K562 (cell line): Measurements from ENCODE around the gene DNMBP. TPM values are rescaled to one million over a fixed set of nuclear protein-coding genes. Genes with fewer than 3 reads are reported as not detected.

Experiments used
- ATAC-seq: fragments of 200-7000 bp; cut with Tn5 transposase; 3 replicates; pipeline ENCODE4 v1.9.1; 2020; ENCODE audit warnings: moderate library complexity
- BruUV-seq: library from RNA; stranded (reverse); fragments of 400-500 nt; replicated peaks from 2 replicates; lab custom pipeline; 2021; lab: Mats Ljungman, UMichigan
- CTCF ChIA-PET: fragments of 300-600 bp; formaldehyde crosslinking; extraction: SDS; loops from one replicate; lab custom pipeline; 2021; ENCODE audit warnings: low intra/inter-chr PET ratio; lab: Yijun Ruan, JAX
- POLR2A ChIA-PET: fragments of 300-600, 350-650 bp; sonication (Branson Sonifier 250); formaldehyde crosslinking; extraction: SDS; loops from one replicate; lab custom pipeline; 2021; ENCODE audit warnings: antibody characterized with exemption, inconsistent platforms; lab: Yijun Ruan, JAX
- DNase-seq, 4 experiments: peaks; one replicate each; pipeline versions ENCODE4 v3.0.0 to v3.0.0-alpha.2; 2011 to 2018; ENCODE audit warnings: low spot score in 3 of 4, mixed read lengths in 3 of 4; ENCODE audit errors: extremely low read depth in 1 of 4
- FAIRE-seq: peaks from 2 replicates; lab custom pipeline; 2011; peaks lifted over from hg19 to GRCh38; lab: Jason Lieb, UNC
- H2AFZ ChIP-seq: 2 replicates; pipeline ENCODE4 v1.6.0; 2011; ENCODE audit warnings: low read depth, low read length, control low read depth, inconsistent platforms
- H3K27ac ChIP-seq: fragments of 200-600 bp; 3 replicates; pipeline ENCODE4 v1.8.0; 2011; ENCODE audit warnings: low read depth, mild to moderate bottlenecking, control low read depth, inconsistent platforms, low read length, moderate library complexity, mixed read lengths; ENCODE audit errors: extremely low read depth
- H3K27me3 ChIP-seq, 2 experiments: fragments of 300-600 bp in 1 of 2; 2 replicates in 1 of 2; 3 replicates in 1 of 2; pipeline versions ENCODE4 v1.6.0 to v1.8.0; 2011; ENCODE audit warnings: inconsistent platforms in 2 of 2, low read length in 2 of 2, mild to moderate bottlenecking in 1 of 2, mixed read lengths in 1 of 2, moderate library complexity in 1 of 2; ENCODE audit not compliant: control insufficient read depth in 2 of 2, insufficient read depth in 2 of 2
- H3K36me3 ChIP-seq: fragments of 300-600 bp; 3 replicates; pipeline ENCODE4 v1.8.0; 2011; ENCODE audit warnings: mild to moderate bottlenecking, low read length, inconsistent platforms; ENCODE audit not compliant: control insufficient read depth, insufficient read depth
- H3K4me1 ChIP-seq, 2 experiments: fragments of 200-600 bp in 1 of 2; replicated peaks in 1 of 2; 2 replicates in 1 of 2; 3 replicates in 1 of 2; pipeline versions ENCODE4 v1.5.1 to v1.8.0; 2011; ENCODE audit warnings: inconsistent platforms in 2 of 2, low read length in 2 of 2, mild to moderate bottlenecking in 1 of 2, mixed read lengths in 1 of 2, moderate library complexity in 1 of 2; ENCODE audit not compliant: control insufficient read depth in 2 of 2, insufficient read depth in 2 of 2
- H3K4me2 ChIP-seq: 2 replicates; pipeline ENCODE4 v1.6.1; 2011; ENCODE audit warnings: low read length, control low read depth, inconsistent platforms, mixed read lengths; ENCODE audit not compliant: insufficient read depth
- H3K4me3 ChIP-seq: fragments of 200-600 bp; sonication (generic), shearing (Covaris generic); 2 replicates; pipeline ENCODE4 v1.5.1; 2016; ENCODE audit warnings: control low read depth, inconsistent platforms
- H3K79me2 ChIP-seq: fragments of 200-600 bp; 3 replicates; pipeline ENCODE4 v1.8.0; 2011; ENCODE audit warnings: low read length, inconsistent platforms; ENCODE audit not compliant: control insufficient read depth, insufficient read depth
- H3K9ac ChIP-seq, 2 experiments: 2 replicates each; pipeline versions ENCODE4 v1.6.0 to v1.6.1; 2011; ENCODE audit warnings: low read depth in 2 of 2, low read length in 2 of 2, control low read depth in 1 of 2, inconsistent platforms in 1 of 2, mild to moderate bottlenecking in 1 of 2, mixed read lengths in 1 of 2; ENCODE audit not compliant: insufficient read depth in 1 of 2
- H3K9me1 ChIP-seq: one replicate; pipeline ENCODE4 v1.6.0; 2011; ENCODE audit warnings: inconsistent platforms, mild to moderate bottlenecking, low read length, moderate library complexity; ENCODE audit not compliant: control insufficient read depth, insufficient read depth
- H3K9me3 ChIP-seq: replicated peaks from 2 replicates; pipeline ENCODE4 v1.5.1; 2011; ENCODE audit warnings: low read depth, low read length, inconsistent platforms; ENCODE audit not compliant: control insufficient read depth, insufficient read depth
- H4K20me1 ChIP-seq: replicated peaks from 2 replicates; pipeline ENCODE4 v1.6.1; 2011; ENCODE audit warnings: low read length, inconsistent platforms, mixed read lengths; ENCODE audit not compliant: control insufficient read depth, insufficient read depth
- FUS ChIP-seq: fragments of 200-400 bp; formaldehyde crosslinking; optimal IDR thresholded peaks from 2 replicates; pipeline ENCODE3; 2017; ENCODE audit warnings: low read depth, low read length
- HNRNPK ChIP-seq: fragments of 200-400 bp; formaldehyde crosslinking; IDR thresholded peaks from one replicate; pipeline ENCODE4 v1.6.1; 2018; ENCODE audit warnings: mild to moderate bottlenecking, low read depth, low read length; ENCODE audit not compliant: poor library complexity, severe bottlenecking
- RAD51 ChIP-seq: fragments of 450-650 bp; IDR thresholded peaks from 2 replicates; pipeline ENCODE4 v1.7.1; 2016; ENCODE audit warnings: low read depth, mild to moderate bottlenecking, borderline replicate concordance
- SMARCA5 ChIP-seq: fragments of 450-650 bp; IDR thresholded peaks from 2 replicates; pipeline ENCODE4 v1.6.1; 2016
- TCF7L2 ChIP-seq: fragments of 150-350 bp; IDR thresholded peaks from 2 replicates; pipeline ENCODE4 v1.6.1; 2016; ENCODE audit warnings: low read depth, mild to moderate bottlenecking, low read length, moderate library complexity
- ZNF24 ChIP-seq: fragments of 450-650 bp; IDR thresholded peaks from 2 replicates; pipeline ENCODE4 v1.6.1; 2016
- ZNF253 ChIP-seq: fragments of 250-450 bp; sonication (Bioruptor Pico); conservative IDR thresholded peaks from 2 replicates; pipeline ENCODE4 v1.6.1; 2021; ENCODE audit warnings: mild to moderate bottlenecking
- ZNF445 ChIP-seq: fragments of 250-450 bp; sonication (Bioruptor Pico); IDR thresholded peaks from 2 replicates; pipeline ENCODE4 v1.4.0; 2020; ENCODE audit warnings: low read depth, mild to moderate bottlenecking, moderate library complexity
- ZNF518B ChIP-seq: fragments of 250-450 bp; sonication (Bioruptor Pico); IDR thresholded peaks from 2 replicates; pipeline ENCODE4 v1.5.0; 2021; ENCODE audit warnings: mild to moderate bottlenecking, moderate library complexity
- ZNF830 ChIP-seq: fragments of 250-450 bp; sonication (Bioruptor Pico); IDR thresholded peaks from 2 replicates; pipeline ENCODE4 v1.5.0; 2021; ENCODE audit warnings: mild to moderate bottlenecking
- WGBS: fragments of 100-300 bp; shearing (Covaris generic); methylation state at CpG from one replicate; pipeline ENCODE4 v1.1.6; 2016; ENCODE audit warnings: low coverage, mixed read lengths; ENCODE audit not compliant: insufficient coverage; ENCODE audit errors: missing lambda C conversion rate; 5-methylcytosine and 5-hydroxymethylcytosine counted together
- in situ Hi-C: fragments of 300-500 bp; cut with MboI; formaldehyde crosslinking; loops from 4 replicates; pipeline ENCODE4 v1.15.0; 2018; ENCODE audit warnings: inconsistent platforms, mixed read lengths
- intact Hi-C: fragments of 100-400 bp; cut with micrococcal nuclease; formaldehyde crosslinking; loops from 2 replicates; pipeline ENCODE4 v1.14.2; 2022
- polyA plus RNA-seq, 8 experiments: library from polyadenylated mRNA; depleted of rRNA in 4 of 8; stranded (reverse) in 5 of 8; unstranded in 3 of 8; fragments of >200 nt; fragmentation: Nextera tagmentation in 2 of 8; fragmentation: Illumina TruSeq in 1 of 8; extraction: Ambion mirVana in 2 of 8; extraction: Trizol in 1 of 8; gene quantifications; 2 replicates each; pipeline versions ENCODE4 v1.2.1 to v1.2.3, GENCODE V29; 2011 to 2014; ENCODE audit warnings: inconsistent platforms in 1 of 8, missing spikeins in 1 of 8
- total RNA-seq, 7 experiments: library from RNA; depleted of rRNA in 6 of 7; stranded (reverse); fragments of >200 nt in 6 of 7; fragmentation: Illumina TruSeq in 2 of 7; extraction: Trizol in 2 of 7; gene quantifications; 2 replicates each; pipeline versions ENCODE4 v1.2.1 to v1.2.3, GENCODE V29; 2011 to 2021; ENCODE audit warnings: low replicate concordance in 1 of 7

Gene DNMBP
- total and polyA plus RNA-seq, 9 of the 15 experiments (the other 6 are each of a cell fraction or from before 2014, with no cell fraction given) = 0.83 to 3.7 (median 2.2) TPM

GRCh38 chr10:100045592-100045991 is 35.8 kb upstream of the DNMBP start:
- no peak overlapping the region for H3K4me3 ChIP-seq
- CTCF ChIA-PET = interaction anchor here (1.8 to 4.7 kb wide), 2 partner anchors 191 to 200 kb away, joined by 7 to 23 read pairs; no protein-coding TSS in a partner anchor
- in situ Hi-C loops (loop anchor here (5.0 kb wide), 1 partner anchor 198 kb away; no protein-coding TSS in a partner anchor), intact Hi-C loops (no loop called here)
- no peaks in the 10 kb centered on the region for H3K79me2 ChIP-seq
- no peaks in the 10 kb centered on the region for H4K20me1 ChIP-seq
- DNase-seq = no peak
- no peak for ATAC-seq
- TF ChIP-seq FUS (no peak), ZNF445 (no peak), ZNF24 (no peak), ZNF830 (CRISPR knock-in tag) (no peak), SMARCA5 (no peak), RAD51 (no peak), ZNF253 (CRISPR knock-in tag) (no peak), HNRNPK (no peak), ZNF518B (no peak), TCF7L2 (no peak)
- no peak overlapping the region for H3K27ac ChIP-seq
- H3K4me1 ChIP-seq = no peaks in the 10 kb centered on the region
- POLR2A ChIA-PET = no interaction called here
- peaks cover 0 to 6% of the 10 kb centered on the region in 2 experiments; a peak in 2 of 5 replicates for H3K27me3 ChIP-seq
- no peak overlapping the region for H3K4me2 ChIP-seq
- H3K9me1 ChIP-seq = no peaks in the 10 kb centered on the region
- WGBS = 0% methylated on average over 2 of the region's 2 CpGs
- no peaks in the 10 kb centered on the region for H3K9me3 ChIP-seq
- FAIRE-seq = no peak
- BruUV-seq = no TSS peak
- H3K9ac ChIP-seq = no peak overlapping the region
- no peak overlapping the region for H2AFZ ChIP-seq
- no peaks in the 10 kb centered on the region for H3K36me3 ChIP-seq
